Transverse colon (tissue), 3 donors: Measurements from ENCODE around the gene AGAP1.

ENCODE experiments used
- CTCF ChIP-seq, 5 experiments: fragments of 200-600 bp in 3 of 5; fragments of 450-650 bp in 2 of 5; sonication (generic) in 3 of 5; IDR thresholded peaks; 1 replicate in 2 of 5; 2 replicates in 3 of 5; pipeline ENCODE4 v1.5.1; 2016 to 2017; ENCODE audit warnings: antibody characterized with exemption in 5 of 5, inconsistent platforms in 3 of 5, mild to moderate bottlenecking in 2 of 5, moderate library complexity in 1 of 5
- EP300 ChIP-seq: sonication (generic); formaldehyde crosslinking; IDR thresholded peaks from one replicate; pipeline ENCODE4 v1.6.1; 2017; ENCODE audit warnings: antibody characterized with exemption, low read depth
- POLR2A ChIP-seq: fragments of 450-650 bp; IDR thresholded peaks from one replicate; pipeline ENCODE4 v1.6.1; 2016; ENCODE audit warnings: antibody characterized with exemption, mild to moderate bottlenecking, moderate library complexity

- no peak for TF ChIP-seq POLR2A
- no peak for TF ChIP-seq CTCF (IDR thresholded peaks at IDR 0.05)
- no peak for TF ChIP-seq EP300
Measured at GRCh38 chr2:236103981-236104380, 610.1 kb downstream of the AGAP1 start.
